H1 (cell line): ENCODE results near the gene ZNF609. TPM values are rescaled to one million over a fixed set of nuclear protein-coding genes. Genes with fewer than 3 reads are reported as not detected.

Source experiments
- CTCF ChIA-PET: fragments of 300-600 bp; sonication (Branson Sonifier 250); formaldehyde crosslinking; loops from one replicate; lab custom pipeline; 2021; ENCODE audit not compliant: partially characterized antibody; lab: Charles Lee
- POLR2A ChIA-PET: fragments of 300-600 bp; sonication (Branson Sonifier 250); formaldehyde crosslinking; loops from one replicate; lab custom pipeline; 2021; ENCODE audit warnings: inconsistent platforms; ENCODE audit not compliant: partially characterized antibody; lab: Charles Lee
- DNase-seq, 2 experiments: peaks; one replicate each; pipeline versions ENCODE4 v3.0.0 to v3.0.0-alpha.2; 2010 to 2022; ENCODE audit warnings: low spot score in 2 of 2, low read depth in 1 of 2, mixed read lengths in 1 of 2
- FAIRE-seq: peaks from 2 replicates; lab custom pipeline; 2011; peaks lifted over from hg19 to GRCh38; lab: Jason Lieb, UNC
- H2AFZ ChIP-seq: 2 replicates; pipeline ENCODE4 v1.8.1; 2012; ENCODE audit warnings: low read length, inconsistent platforms
- H2AK5ac ChIP-seq: 2 replicates; pipeline ENCODE4 v1.6.1; 2013; ENCODE audit warnings: low read depth, low read length
- H2BK120ac ChIP-seq: replicated peaks from 2 replicates; pipeline ENCODE3; 2013; ENCODE audit warnings: low read depth, low read length, inconsistent platforms
- H2BK12ac ChIP-seq: 2 replicates; pipeline ENCODE4 v1.6.1; 2013; ENCODE audit warnings: low read depth, low read length
- H2BK15ac ChIP-seq: 2 replicates; pipeline ENCODE4 v1.6.1; 2013; ENCODE audit warnings: low read length
- H2BK20ac ChIP-seq: 2 replicates; pipeline ENCODE4 v1.6.1; 2013; ENCODE audit warnings: low read length
- H2BK5ac ChIP-seq: 2 replicates; pipeline ENCODE4 v1.6.1; 2013; ENCODE audit warnings: low read depth, low read length
- H3K14ac ChIP-seq: 2 replicates; pipeline ENCODE4 v1.6.1; 2013; ENCODE audit warnings: inconsistent platforms; ENCODE audit not compliant: insufficient read length
- H3K18ac ChIP-seq: 2 replicates; pipeline ENCODE4 v1.6.1; 2013; ENCODE audit warnings: low read length; ENCODE audit errors: extremely low read depth
- H3K23ac ChIP-seq: 2 replicates; pipeline ENCODE4 v1.6.1; 2013; ENCODE audit warnings: inconsistent platforms; ENCODE audit not compliant: insufficient read length
- H3K23me2 ChIP-seq: 2 replicates; pipeline ENCODE4 v1.6.1; 2013; ENCODE audit warnings: low read depth, low read length
- H3K27ac ChIP-seq: 2 replicates; pipeline ENCODE4 v1.6.1; 2011; ENCODE audit warnings: low read depth, low read length, inconsistent platforms
- H3K27me3 ChIP-seq, 4 experiments: replicated peaks in 1 of 4; 1 replicate in 1 of 4; 2 replicates in 3 of 4; pipeline versions ENCODE4 v1.6.1 to v1.8.1; 2011 to 2013; ENCODE audit warnings: low read length in 3 of 4, mild to moderate bottlenecking in 3 of 4, inconsistent platforms in 2 of 4, mixed read lengths in 2 of 4, moderate library complexity in 1 of 4; ENCODE audit not compliant: control insufficient read depth in 3 of 4, insufficient read depth in 3 of 4; ENCODE audit errors: extremely low read depth in 1 of 4
- H3K36me3 ChIP-seq, 4 experiments: 2 replicates each; pipeline versions ENCODE4 v1.6.1 to v1.8.1; 2011 to 2013; ENCODE audit warnings: mild to moderate bottlenecking in 4 of 4, low read length in 3 of 4, moderate library complexity in 2 of 4, control low read depth in 1 of 4, inconsistent platforms in 1 of 4; ENCODE audit not compliant: insufficient read depth in 4 of 4, control insufficient read depth in 2 of 4
- H3K4ac ChIP-seq: replicated peaks from 2 replicates; pipeline ENCODE3; 2013; ENCODE audit warnings: low read length, low read depth, mixed read lengths, inconsistent platforms; ENCODE audit not compliant: insufficient read length
- H3K4me1 ChIP-seq, 4 experiments: replicated peaks in 1 of 4; 1 replicate in 1 of 4; 2 replicates in 3 of 4; pipeline versions ENCODE4 v1.6.1 to v1.8.1; 2011 to 2013; ENCODE audit warnings: low read length in 3 of 4, inconsistent platforms in 2 of 4, mixed read lengths in 1 of 4; ENCODE audit not compliant: insufficient read depth in 4 of 4, control insufficient read depth in 3 of 4
- H3K4me2 ChIP-seq, 2 experiments: 2 replicates each; pipeline versions ENCODE4 v1.6.1 to v1.8.1; 2011 to 2013; ENCODE audit warnings: low read depth in 2 of 2, low read length in 2 of 2, control low read depth in 1 of 2, inconsistent platforms in 1 of 2, mild to moderate bottlenecking in 1 of 2; ENCODE audit not compliant: insufficient read depth in 1 of 2
- H3K4me3 ChIP-seq, 4 experiments: fragments of 200-600, 300-600 bp in 1 of 4; sonication (generic), shearing (Covaris generic), sonication (Bioruptor Twin) in 1 of 4; 2 replicates each; pipeline versions ENCODE4 v1.5.1 to v1.8.1; 2011 to 2016; ENCODE audit warnings: low read length in 4 of 4, low read depth in 3 of 4, control low read depth in 2 of 4, inconsistent platforms in 2 of 4, mild to moderate bottlenecking in 2 of 4, mixed read lengths in 1 of 4, moderate library complexity in 1 of 4; ENCODE audit not compliant: insufficient read depth in 2 of 4; ENCODE audit errors: extremely low read depth in 1 of 4
- H3K56ac ChIP-seq: replicated peaks from 2 replicates; pipeline ENCODE3; 2013; ENCODE audit warnings: low read depth, mild to moderate bottlenecking, mixed read lengths, low read length, inconsistent platforms; ENCODE audit not compliant: insufficient read length
- H3K79me1 ChIP-seq: 2 replicates; pipeline ENCODE4 v1.6.1; 2013; ENCODE audit warnings: low read depth, low read length, control low read depth
- H3K79me2 ChIP-seq, 2 experiments: 2 replicates each; pipeline versions ENCODE4 v1.6.1 to v1.8.1; 2012 to 2013; ENCODE audit warnings: low read length in 2 of 2, mild to moderate bottlenecking in 2 of 2, inconsistent platforms in 1 of 2; ENCODE audit not compliant: insufficient read depth in 2 of 2, control insufficient read depth in 1 of 2
- H3K9ac ChIP-seq, 4 experiments: replicated peaks in 1 of 4; 1 replicate in 1 of 4; 2 replicates in 3 of 4; pipeline versions ENCODE4 v1.6.1 to v1.8.1; 2011 to 2013; ENCODE audit warnings: low read depth in 3 of 4, low read length in 3 of 4, control low read depth in 2 of 4, mild to moderate bottlenecking in 2 of 4, moderate library complexity in 2 of 4, inconsistent platforms in 1 of 4; ENCODE audit errors: extremely low read depth in 1 of 4
- H3K9me3 ChIP-seq, 2 experiments: 2 replicates each; pipeline versions ENCODE4 v1.6.1 to v1.8.1; 2012 to 2013; ENCODE audit warnings: mild to moderate bottlenecking in 2 of 2, moderate library complexity in 2 of 2, control low read depth in 1 of 2, inconsistent platforms in 1 of 2, low read depth in 1 of 2, low read length in 1 of 2, mixed read lengths in 1 of 2; ENCODE audit not compliant: insufficient read depth in 2 of 2
- H4K20me1 ChIP-seq, 2 experiments: replicated peaks in 1 of 2; 2 replicates each; pipeline versions ENCODE3 to v1.8.1; 2011 to 2013; ENCODE audit warnings: inconsistent platforms in 2 of 2, low read length in 2 of 2, mild to moderate bottlenecking in 1 of 2; ENCODE audit not compliant: insufficient read depth in 2 of 2, control insufficient read depth in 1 of 2
- H4K5ac ChIP-seq: 2 replicates; pipeline ENCODE4 v1.6.1; 2013; ENCODE audit warnings: low read length, low read depth, mixed read lengths, inconsistent platforms; ENCODE audit not compliant: insufficient read length
- H4K8ac ChIP-seq: 2 replicates; pipeline ENCODE4 v1.8.0; 2013; ENCODE audit warnings: mild to moderate bottlenecking, moderate library complexity, low read length, inconsistent platforms; ENCODE audit not compliant: insufficient read depth; ENCODE audit errors: extremely low read depth
- H4K91ac ChIP-seq: replicated peaks from 2 replicates; pipeline ENCODE3; 2013; ENCODE audit warnings: low read length, mixed read lengths, inconsistent platforms; ENCODE audit not compliant: insufficient read length
- CHD2 ChIP-seq: IDR thresholded peaks from 2 replicates; pipeline ENCODE4 v1.6.1; 2012; ENCODE audit warnings: low read length, improper control_type of control experiment
- CTBP2 ChIP-seq: IDR thresholded peaks from 2 replicates; pipeline ENCODE4 v1.7.0; 2011; ENCODE audit warnings: borderline replicate concordance, mild to moderate bottlenecking, moderate library complexity, mixed read lengths, low read length; ENCODE audit not compliant: insufficient read depth, insufficient read length
- EP300 ChIP-seq, 2 experiments: IDR thresholded peaks; 1 replicate in 1 of 2; 2 replicates in 1 of 2; pipeline ENCODE4 v1.6.1; 2011 to 2012; ENCODE audit warnings: low read depth in 2 of 2, low read length in 2 of 2, mild to moderate bottlenecking in 2 of 2, borderline replicate concordance in 1 of 2, inconsistent platforms in 1 of 2, moderate library complexity in 1 of 2
- GTF2F1 ChIP-seq: IDR thresholded peaks from 2 replicates; pipeline ENCODE4 v1.6.1; 2012; ENCODE audit warnings: low read depth, low read length, improper control_type of control experiment, borderline replicate concordance
- HDAC2 ChIP-seq, 2 experiments: fragments of 300-600 bp in 1 of 2; sonication (generic) in 1 of 2; IDR thresholded peaks; 2 replicates each; pipeline ENCODE4 v1.6.1; 2011 to 2012; ENCODE audit warnings: low read depth in 2 of 2, low read length in 2 of 2, mild to moderate bottlenecking in 2 of 2, moderate library complexity in 2 of 2, borderline replicate concordance in 1 of 2, inconsistent platforms in 1 of 2
- SP4 ChIP-seq: IDR thresholded peaks from 2 replicates; pipeline ENCODE4 v1.6.1; 2012; ENCODE audit warnings: low read length, inconsistent platforms
- SRF ChIP-seq: IDR thresholded peaks from 2 replicates; pipeline ENCODE4 v1.6.1; 2011; ENCODE audit warnings: mild to moderate bottlenecking, low read depth, low read length, moderate library complexity
- TBP ChIP-seq: IDR thresholded peaks from 2 replicates; pipeline ENCODE4 v1.6.1; 2011; ENCODE audit warnings: low read depth, low read length, improper control_type of control experiment
- WGBS, 2 experiments: shearing (Covaris generic) in 1 of 2; methylation state at CpG; one replicate each; pipeline versions ENCODE4 v1.1.6 to v1.1.7; 2013 to 2015; ENCODE audit warnings: low lambda C conversion rate in 2 of 2, mixed read lengths in 2 of 2, inconsistent platforms in 1 of 2, low coverage in 1 of 2, missing lambda C conversion rate in 1 of 2; ENCODE audit not compliant: insufficient replicate concordance in 2 of 2, insufficient coverage in 1 of 2, insufficient read length in 1 of 2; ENCODE audit errors: extremely low coverage in 1 of 2, missing lambda C conversion rate in 1 of 2; 5-methylcytosine and 5-hydroxymethylcytosine counted together
- polyA plus RNA-seq, 7 experiments: library from polyadenylated mRNA; depleted of rRNA in 3 of 7; stranded (reverse) in 5 of 7; unstranded in 2 of 7; fragments of >200 nt in 5 of 7; fragments of 200-250 nt in 2 of 7; gene quantifications; 1 replicate in 5 of 7; 2 replicates in 1 of 7; 4 replicates in 1 of 7; pipeline versions ENCODE4 v1.2.1 to v1.2.3, GENCODE V29; 2011 to 2013; ENCODE audit warnings: missing spikeins in 2 of 7, mixed read lengths in 2 of 7
- total RNA-seq: library from RNA; stranded (reverse); fragmentation: NEBNext Ultra II Directional; extraction: Animal tissue kit (Norgen Biotek cat#: 25700); gene quantifications from 2 replicates; pipeline ENCODE4 v1.2.1, GENCODE V29; 2021

ZNF609 gene
- total and polyA plus RNA-seq, 2 of the 8 experiments (the other 6 are each of a cell fraction or from before 2014, with no cell fraction given): 15.5 to 47.8 TPM

DNA sequence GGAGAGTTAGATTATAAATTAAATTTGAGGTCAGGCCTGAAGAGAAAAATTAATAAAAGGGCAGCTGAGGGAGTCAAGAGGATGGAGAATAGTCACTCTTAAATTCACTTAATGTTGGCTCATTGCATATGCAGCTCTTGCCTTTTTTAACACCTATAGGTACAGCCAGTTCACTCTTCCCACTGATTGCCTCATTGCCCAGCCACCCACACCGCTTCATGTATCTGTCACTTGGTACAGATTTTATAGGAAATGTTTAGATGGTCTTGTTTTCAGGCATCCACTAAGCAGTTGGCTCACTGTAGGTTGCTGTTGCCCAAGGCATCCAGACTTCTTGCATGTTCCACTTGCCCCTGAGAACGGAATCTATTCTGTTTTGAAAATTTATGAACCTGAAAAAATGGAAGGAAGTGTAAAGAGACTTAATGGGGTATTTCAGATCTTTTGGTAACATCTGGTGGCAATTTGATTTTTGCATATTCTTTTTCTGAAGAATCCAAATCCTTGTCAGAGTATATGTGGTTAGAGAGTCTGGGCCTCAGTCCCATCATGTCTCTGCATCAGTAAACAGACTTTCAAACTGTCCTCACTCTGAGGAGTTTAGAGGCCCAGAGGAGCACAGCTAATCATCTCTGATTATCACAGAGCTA is 163.1 kb downstream of the ZNF609 start:
- peaks cover 2% of the 10 kb centered on the region; the same call in 1 of the 2 replicates for H3K79me1 ChIP-seq
- peaks cover 0 to 5% (median 3%) of the 10 kb centered on the region in 4 experiments; a peak in 3 of 7 replicates for H3K4me1 ChIP-seq
- H3K4me2 ChIP-seq: no peak overlapping the region
- H2BK20ac ChIP-seq: no peak overlapping the region
- FAIRE-seq (no peak), DNase-seq (no peak)
- no peak overlapping the region for H4K91ac ChIP-seq
- H3K27me3 ChIP-seq: no peaks in the 10 kb centered on the region
- H2BK12ac ChIP-seq: no peak overlapping the region
- no peak overlapping the region for H4K5ac ChIP-seq
- no peak overlapping the region for H3K23ac ChIP-seq
- no peak overlapping the region for H3K4ac ChIP-seq
- H3K23me2 ChIP-seq: no peaks in the 10 kb centered on the region
- H3K9ac ChIP-seq: no peak overlapping the region
- peaks cover 3 to 12% of the 10 kb centered on the region in 2 experiments for H4K20me1 ChIP-seq
- H3K4me3 ChIP-seq: no peak overlapping the region
- H4K8ac ChIP-seq: no peak overlapping the region
- H2BK120ac ChIP-seq: no peak overlapping the region
- no peaks in the 10 kb centered on the region for H3K9me3 ChIP-seq
- H3K79me2 ChIP-seq: peaks cover 0 to 43% of the 10 kb centered on the region in 2 experiments; a peak in 2 of 4 replicates
- H3K36me3 ChIP-seq: peaks cover 0 to 12% (median 3%) of the 10 kb centered on the region in 4 experiments; a peak in 3 of 8 replicates
- H2BK15ac ChIP-seq: no peak overlapping the region
- no peak overlapping the region for H3K27ac ChIP-seq
- H2BK5ac ChIP-seq: no peak overlapping the region
- ChIA-PET CTCF (interaction anchor here (0.7 to 1.5 kb wide), 4 partner anchors 11 to 70 kb away, joined by 3 to 4 read pairs (median 3); no protein-coding TSS in a partner anchor), POLR2A (no interaction called here)
- TF ChIP-seq CTBP2 (no peak), TBP (no peak), SP4 (no peak), EP300 (IDR thresholded peaks at IDR 0.05; ENCODE audit: borderline replicate concordance in 1 of 2, low read depth in 2 of 2, low read length in 2 of 2) (no peak), HDAC2 (IDR thresholded peaks at IDR 0.05; ENCODE audit: borderline replicate concordance in 1 of 2, low read depth in 2 of 2, low read length in 2 of 2) (no peak), CHD2 (no peak), GTF2F1 (no peak), SRF (no peak)
- H2AK5ac ChIP-seq: no peak overlapping the region
- no peak overlapping the region for H3K56ac ChIP-seq
- 91% methylated on average over 2 of the region's 2 CpGs; no CpG with 5 or more reads in 1 of the 2 experiments for WGBS, 2 experiments
- no peak overlapping the region for H3K18ac ChIP-seq
- H2AFZ ChIP-seq: no peak overlapping the region
- H3K14ac ChIP-seq: no peak overlapping the region
